IMR-90 (cell line): ENCODE results near the gene TCERG1. TPM values are rescaled to one million over a fixed set of nuclear protein-coding genes. Genes with fewer than 3 reads are reported as not detected.

Experiments
- ATAC-seq: fragments of 200-7000 bp; cut with Tn5 transposase; 2 replicates; pipeline ENCODE4 v1.9.1; 2020; ENCODE audit warnings: low read depth, mild to moderate bottlenecking, moderate library complexity
- BruUV-seq: library from RNA; stranded (reverse); fragments of 400-500 nt; replicated peaks from 2 replicates; lab custom pipeline; 2021; lab: Mats Ljungman, UMichigan
- CTCF ChIA-PET: fragments of 300-600 bp; formaldehyde crosslinking; extraction: SDS; loops from one replicate; lab custom pipeline; 2021; ENCODE audit warnings: antibody characterized with exemption; lab: Yijun Ruan, JAX
- POLR2A ChIA-PET: fragments of 300-600 bp; sonication (Branson Sonifier 250); formaldehyde crosslinking; loops from one replicate; lab custom pipeline; 2022; ENCODE audit warnings: antibody characterized with exemption; ENCODE audit not compliant: unreplicated experiment; lab: Charles Lee
- DNase-seq: peaks from one replicate; pipeline ENCODE4 v3.0.0; 2013
- H2AFZ ChIP-seq: replicated peaks from 2 replicates; pipeline ENCODE3; 2013; ENCODE audit warnings: low read length, mild to moderate bottlenecking; ENCODE audit not compliant: poor library complexity
- H2AK5ac ChIP-seq: 2 replicates; pipeline ENCODE4 v1.6.1; 2013; ENCODE audit warnings: low read depth, low read length, inconsistent platforms
- H2AK9ac ChIP-seq: replicated peaks from 2 replicates; pipeline ENCODE3; 2013; ENCODE audit warnings: mild to moderate bottlenecking, low read depth, low read length, moderate library complexity; ENCODE audit not compliant: poor library complexity
- H2BK120ac ChIP-seq: 2 replicates; pipeline ENCODE4 v1.6.1; 2013; ENCODE audit warnings: low read depth, low read length, inconsistent platforms
- H2BK15ac ChIP-seq: 3 replicates; pipeline ENCODE4 v1.6.1; 2013; ENCODE audit warnings: low read depth, low read length, inconsistent platforms
- H2BK20ac ChIP-seq: 2 replicates; pipeline ENCODE4 v1.6.1; 2013; ENCODE audit warnings: low read depth, mild to moderate bottlenecking, inconsistent platforms, low read length, moderate library complexity
- H2BK5ac ChIP-seq: 2 replicates; pipeline ENCODE4 v1.6.1; 2013; ENCODE audit warnings: mild to moderate bottlenecking, low read depth, low read length, inconsistent platforms; ENCODE audit not compliant: poor library complexity, severe bottlenecking
- H3K14ac ChIP-seq: replicated peaks from 2 replicates; pipeline ENCODE4 v1.6.1; 2013; ENCODE audit warnings: low read depth, low read length, inconsistent platforms
- H3K18ac ChIP-seq: 2 replicates; pipeline ENCODE4 v1.6.1; 2013; ENCODE audit warnings: low read depth, low read length, control low read depth
- H3K23ac ChIP-seq: 2 replicates; pipeline ENCODE4 v1.6.1; 2013; ENCODE audit warnings: low read depth, low read length, inconsistent platforms
- H3K27ac ChIP-seq: 2 replicates; pipeline ENCODE4 v1.5.1; 2013; ENCODE audit warnings: mild to moderate bottlenecking, control low read depth, low read length; ENCODE audit not compliant: insufficient read depth
- H3K27me3 ChIP-seq: 2 replicates; pipeline ENCODE4 v1.6.1; 2013; ENCODE audit warnings: low read length; ENCODE audit not compliant: control insufficient read depth, insufficient read depth
- H3K36me3 ChIP-seq: 2 replicates; pipeline ENCODE4 v1.6.1; 2013; ENCODE audit warnings: low read length, mixed read lengths; ENCODE audit not compliant: control insufficient read depth, insufficient read depth
- H3K4ac ChIP-seq: 2 replicates; pipeline ENCODE4 v1.6.1; 2013; ENCODE audit warnings: low read depth, low read length, inconsistent platforms
- H3K4me1 ChIP-seq: 2 replicates; pipeline ENCODE4 v1.6.1; 2013; ENCODE audit warnings: low read length, mixed read lengths; ENCODE audit not compliant: control insufficient read depth, insufficient read depth
- H3K4me2 ChIP-seq: 2 replicates; pipeline ENCODE4 v1.6.1; 2013; ENCODE audit warnings: low read depth, mild to moderate bottlenecking, control low read depth, low read length, moderate library complexity
- H3K4me3 ChIP-seq: 2 replicates; pipeline ENCODE4 v1.5.1; 2013; ENCODE audit warnings: low read depth, mild to moderate bottlenecking, control low read depth, low read length, moderate library complexity; ENCODE audit not compliant: insufficient read depth
- H3K56ac ChIP-seq: 2 replicates; pipeline ENCODE4 v1.6.1; 2013; ENCODE audit warnings: low read length, inconsistent platforms; ENCODE audit not compliant: insufficient read depth; ENCODE audit errors: extremely low read depth
- H3K79me1 ChIP-seq, 2 experiments: 2 replicates each; pipeline ENCODE4 v1.6.1; 2013; ENCODE audit warnings: low read length in 2 of 2, inconsistent platforms in 1 of 2, low read depth in 1 of 2
- H3K9ac ChIP-seq: 2 replicates; pipeline ENCODE4 v1.6.1; 2013; ENCODE audit warnings: low read depth, low read length, control low read depth
- H3K9me1 ChIP-seq: 2 replicates; pipeline ENCODE4 v1.6.1; 2013; ENCODE audit warnings: low read length, inconsistent platforms; ENCODE audit not compliant: insufficient read depth
- H3K9me3 ChIP-seq: 2 replicates; pipeline ENCODE4 v1.6.1; 2013; ENCODE audit warnings: low read length; ENCODE audit not compliant: control insufficient read depth, insufficient read depth
- H4K20me1 ChIP-seq: 2 replicates; pipeline ENCODE4 v1.6.1; 2013; ENCODE audit warnings: low read length, inconsistent platforms; ENCODE audit not compliant: insufficient read depth
- H4K5ac ChIP-seq: 2 replicates; pipeline ENCODE4 v1.6.1; 2013; ENCODE audit warnings: mild to moderate bottlenecking, low read depth, low read length, control low read depth
- H4K8ac ChIP-seq, 2 experiments: 2 replicates each; pipeline ENCODE4 v1.6.1; 2013; ENCODE audit warnings: low read depth in 2 of 2, low read length in 2 of 2, control low read depth in 1 of 2, inconsistent platforms in 1 of 2
- H4K91ac ChIP-seq: 2 replicates; pipeline ENCODE4 v1.6.1; 2013; ENCODE audit warnings: low read depth, low read length, inconsistent platforms; ENCODE audit not compliant: insufficient read depth
- NFE2L2 ChIP-seq: fragments of 150-350 bp; IDR thresholded peaks from 2 replicates; pipeline ENCODE4 v1.6.1; 2016; ENCODE audit warnings: low read depth, mild to moderate bottlenecking, low read length
- RCOR1 ChIP-seq: IDR thresholded peaks from 2 replicates; pipeline ENCODE4 v1.6.1; 2012; ENCODE audit warnings: mild to moderate bottlenecking, low read length, improper control_type of control experiment; ENCODE audit not compliant: insufficient replicate concordance
- dilution Hi-C: fragments of 300-500 bp; cut with HindIII; formaldehyde crosslinking; loops from one replicate; pipeline ENCODE4 v1.14.3; 2018; ENCODE audit warnings: low sequenced_read_pairs; ENCODE audit not compliant: unreplicated experiment
- in situ Hi-C: fragments of 300-500 bp; cut with MboI; formaldehyde crosslinking; loops from 3 replicates; pipeline ENCODE4 v1.14.3; 2019; ENCODE audit warnings: low sequenced_read_pairs, inconsistent platforms, mixed read lengths
- intact Hi-C: fragments of 100-400 bp; cut with micrococcal nuclease; formaldehyde crosslinking; loops from 2 replicates; pipeline ENCODE4 v1.10.0; 2022
- polyA plus RNA-seq, 3 experiments: library from polyadenylated mRNA; depleted of rRNA; stranded (reverse); fragments of >200 nt; gene quantifications; 2 replicates each; pipeline ENCODE4 v1.2.3, GENCODE V29; 2012; ENCODE audit warnings: low replicate concordance in 1 of 3
- total RNA-seq: library from RNA; depleted of rRNA; stranded (reverse); fragments of >200 nt; gene quantifications from 2 replicates; pipeline ENCODE4 v1.2.3, GENCODE V29; 2012

TCERG1 gene
- total and polyA plus RNA-seq, 2 of the 4 experiments (the other 2 are of a cell fraction), result 21.9 to 44.7 TPM

DNA sequence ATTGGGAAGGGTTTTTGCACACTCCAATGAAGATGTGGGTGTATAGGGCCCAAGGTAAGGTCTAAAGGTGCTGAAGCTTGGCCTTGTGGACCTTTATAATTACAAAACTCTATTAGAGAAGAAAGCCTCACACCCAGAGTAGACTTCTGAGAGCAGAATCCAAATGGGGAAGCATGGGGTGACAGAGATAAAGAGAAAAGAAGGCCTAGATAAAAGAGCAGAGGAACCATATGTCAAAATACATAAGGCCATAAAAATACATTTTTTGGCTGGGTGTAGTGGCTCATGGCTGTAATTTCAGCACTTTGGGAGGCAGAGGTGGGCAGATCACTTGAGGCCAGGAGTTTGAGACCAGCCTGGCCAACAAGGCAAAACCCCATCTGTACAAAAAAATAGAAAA is 27.4 kb upstream of the TCERG1 start:
- ATAC-seq (no peak), DNase-seq (no peak)
- no peak overlapping the region for H2BK20ac ChIP-seq
- H2BK15ac ChIP-seq, result no peak overlapping the region
- no peak overlapping the region for H3K27ac ChIP-seq
- dilution Hi-C loops, result no loop called here
- no peak overlapping the region for H3K56ac ChIP-seq
- ChIA-PET POLR2A (no interaction called here), CTCF (no interaction called here)
- TF ChIP-seq RCOR1, result no peak
- TF ChIP-seq NFE2L2, result no peak
- no peak overlapping the region for H2BK120ac ChIP-seq
- no peak overlapping the region for H4K5ac ChIP-seq
- H2AK9ac ChIP-seq, result no peak overlapping the region
- no peaks in the 10 kb centered on the region for H3K4me1 ChIP-seq
- no peak overlapping the region for H3K9ac ChIP-seq
- no peak overlapping the region for H3K4ac ChIP-seq
- H3K23ac ChIP-seq, result no peak overlapping the region
- in situ Hi-C loops, result no loop called here
- H3K36me3 ChIP-seq, result no peaks in the 10 kb centered on the region
- no peak overlapping the region for H2BK5ac ChIP-seq
- no peaks in the 10 kb centered on the region for H4K20me1 ChIP-seq
- no peaks in the 10 kb centered on the region for H3K9me3 ChIP-seq
- H3K4me3 ChIP-seq, result no peak overlapping the region
- no peak overlapping the region for H4K91ac ChIP-seq
- H3K14ac ChIP-seq, result no peak overlapping the region
- H4K8ac ChIP-seq, result no peak overlapping the region
- peaks cover 10% of the 10 kb centered on the region for H3K27me3 ChIP-seq
- BruUV-seq, result no TSS peak
- no peak overlapping the region for H3K18ac ChIP-seq
- intact Hi-C loops, result no loop called here
- no peak overlapping the region for H2AK5ac ChIP-seq
- no peak overlapping the region for H2AFZ ChIP-seq
- H3K79me1 ChIP-seq, result no peaks in the 10 kb centered on the region
- H3K4me2 ChIP-seq, result no peak overlapping the region
- no peaks in the 10 kb centered on the region for H3K9me1 ChIP-seq
